ENCODE data around the gene RHEB. TPM values are rescaled to one million over a fixed set of nuclear protein-coding genes. Genes with fewer than 3 reads are reported as not detected.

RHEB gene
- 61.3 TPM for total RNA-seq

GRCh38 chr7:151519765-151520418, at the start of gene RHEB:
TSS of gene RHEB (minus strand) at chr7:151519895. CDS start at chr7:151519511, 384 bp downstream.

GRCh38 chr7:151439855-151440798, 79.6 kb downstream of the RHEB start, which contains the start of gene CRYGN:
TSS of gene CRYGN (minus strand) at chr7:151440141. CDS start at chr7:151439917, 224 bp downstream.

Small RNA genes within 50 kb of the gene (small RNA-seq; reads per million reads assigned to genes)
- gene MIR3907 (ENCODE audit: low replicate concordance) (not detected), gene RN7SL76P (ENCODE audit: low replicate concordance) (not detected)

Other genes with a start within 250 kb of the RHEB start
- gene NUB1, start 178.1 kb downstream of the RHEB start, total RNA-seq, result 60.1 TPM
- gene WDR86, start 109.9 kb downstream of the RHEB start, total RNA-seq, result 121 TPM
- gene CRYGN, start 79.8 kb downstream of the RHEB start, total RNA-seq, result not detected

Measured in parietal lobe (tissue), 2 donors.